C4-2B (cell line): Measurements from ENCODE around the gene IRF1.

Experiments
- H3K27ac ChIP-seq: fragments of 450-650 bp; 2 replicates; pipeline ENCODE4 v1.5.1; 2017
- CTCF ChIP-seq: fragments of 450-650 bp; conservative IDR thresholded peaks from 2 replicates; pipeline ENCODE4 v1.5.1; 2017; ENCODE audit warnings: mild to moderate bottlenecking
- ZFX ChIP-seq: fragments of 450-650 bp; IDR thresholded peaks from 2 replicates; pipeline ENCODE4 v1.6.1; 2017

IRF1 gene

GRCh38 chr5:132500244-132500930 lies 9.8 kb upstream of the IRF1 start:
- no peak overlapping the region for H3K27ac ChIP-seq

GRCh38 chr5:132499440-132500243 lies 9.1 kb upstream of the IRF1 start:
- H3K27ac ChIP-seq: no peak overlapping the region
- TF ChIP-seq CTCF (no peak), ZFX (no peak)

More at GRCh38 chr5:132500244-132500930, 9.8 kb upstream of the IRF1 start:
- TF ChIP-seq ZFX (no peak), CTCF (no peak)

GRCh38 chr5:132498686-132499271 lies 8.2 kb upstream of the IRF1 start:
- TF ChIP-seq ZFX (no peak), CTCF (no peak)
- no peak overlapping the region for H3K27ac ChIP-seq

- H3K27ac ChIP-seq: no peak overlapping the region
- TF ChIP-seq CTCF (no peak), ZFX (no peak)
These were observed 7.6 kb upstream of the IRF1 start for GRCh38 chr5:132498152-132498551.

GRCh38 chr5:132497488-132497997 lies 7.0 kb upstream of the IRF1 start:
- peak overlapping the region; percentile 50; the same call in 1 of the 2 replicates for H3K27ac ChIP-seq
- TF ChIP-seq CTCF: no peak
- TF ChIP-seq ZFX: no peak

- peak overlapping the region; percentile 50 for H3K27ac ChIP-seq
- TF ChIP-seq ZFX: no peak
- no peak for TF ChIP-seq CTCF
These were observed 6.3 kb upstream of the IRF1 start for GRCh38 chr5:132496631-132497487.
